AG09319 (cell line): ENCODE measurements around the gene ADAR.

Experiments
- DNase-seq: peaks from one replicate; pipeline ENCODE4 v3.0.0-alpha.2; 2010; ENCODE audit warnings: low read depth; ENCODE audit errors: extremely low read depth
- CTCF ChIP-seq: IDR thresholded peaks from 2 replicates; pipeline ENCODE4 v1.5.1; 2011; ENCODE audit warnings: low read depth, mild to moderate bottlenecking, inconsistent platforms, low read length, moderate library complexity

The ADAR gene

GRCh38 chr1:154547105-154547732 is 60.8 kb downstream of the ADAR start:
- no peak for DNase-seq
- TF ChIP-seq CTCF: no peak

GRCh38 chr1:154546264-154547063 is 61.5 kb downstream of the ADAR start:
- peak; percentile 67 for TF ChIP-seq CTCF
- no peak for DNase-seq

- no peak for TF ChIP-seq CTCF
- no peak for DNase-seq
Observed at GRCh38 chr1:154541231-154541630, 66.8 kb downstream of the ADAR start.

- TF ChIP-seq CTCF: no peak
- DNase-seq: no peak
Observed at GRCh38 chr1:154539486-154540483, 68.2 kb downstream of the ADAR start.

GRCh38 chr1:154536570-154536969 is 71.4 kb downstream of the ADAR start:
- no peak for DNase-seq
- TF ChIP-seq CTCF: no peak

GRCh38 chr1:154533952-154534844 is 73.8 kb downstream of the ADAR start:
- DNase-seq: no peak
- peak; percentile 26 for TF ChIP-seq CTCF
